H1 (cell line): Measurements from ENCODE around the gene SCN2A. TPM values are rescaled to one million over a fixed set of nuclear protein-coding genes. Genes with fewer than 3 reads are reported as not detected.

Experiments used
- CTCF ChIA-PET: fragments of 300-600 bp; sonication (Branson Sonifier 250); formaldehyde crosslinking; loops from one replicate; lab custom pipeline; 2021; ENCODE audit not compliant: partially characterized antibody; lab: Charles Lee
- POLR2A ChIA-PET: fragments of 300-600 bp; sonication (Branson Sonifier 250); formaldehyde crosslinking; loops from one replicate; lab custom pipeline; 2021; ENCODE audit warnings: inconsistent platforms; ENCODE audit not compliant: partially characterized antibody; lab: Charles Lee
- DNase-seq, 2 experiments: peaks; one replicate each; pipeline versions ENCODE4 v3.0.0 to v3.0.0-alpha.2; 2010 to 2022; ENCODE audit warnings: low spot score in 2 of 2, low read depth in 1 of 2, mixed read lengths in 1 of 2
- FAIRE-seq: peaks from 2 replicates; lab custom pipeline; 2011; peaks lifted over from hg19 to GRCh38; lab: Jason Lieb, UNC
- H2AFZ ChIP-seq: 2 replicates; pipeline ENCODE4 v1.8.1; 2012; ENCODE audit warnings: low read length, inconsistent platforms
- H2AK5ac ChIP-seq: 2 replicates; pipeline ENCODE4 v1.6.1; 2013; ENCODE audit warnings: low read depth, low read length
- H2BK120ac ChIP-seq: replicated peaks from 2 replicates; pipeline ENCODE3; 2013; ENCODE audit warnings: low read depth, low read length, inconsistent platforms
- H2BK12ac ChIP-seq: 2 replicates; pipeline ENCODE4 v1.6.1; 2013; ENCODE audit warnings: low read depth, low read length
- H2BK15ac ChIP-seq: 2 replicates; pipeline ENCODE4 v1.6.1; 2013; ENCODE audit warnings: low read length
- H2BK20ac ChIP-seq: 2 replicates; pipeline ENCODE4 v1.6.1; 2013; ENCODE audit warnings: low read length
- H2BK5ac ChIP-seq: 2 replicates; pipeline ENCODE4 v1.6.1; 2013; ENCODE audit warnings: low read depth, low read length
- H3K14ac ChIP-seq: 2 replicates; pipeline ENCODE4 v1.6.1; 2013; ENCODE audit warnings: inconsistent platforms; ENCODE audit not compliant: insufficient read length
- H3K18ac ChIP-seq: 2 replicates; pipeline ENCODE4 v1.6.1; 2013; ENCODE audit warnings: low read length; ENCODE audit errors: extremely low read depth
- H3K23ac ChIP-seq: 2 replicates; pipeline ENCODE4 v1.6.1; 2013; ENCODE audit warnings: inconsistent platforms; ENCODE audit not compliant: insufficient read length
- H3K23me2 ChIP-seq: 2 replicates; pipeline ENCODE4 v1.6.1; 2013; ENCODE audit warnings: low read depth, low read length
- H3K27ac ChIP-seq: 2 replicates; pipeline ENCODE4 v1.6.1; 2011; ENCODE audit warnings: low read depth, low read length, inconsistent platforms
- H3K27me3 ChIP-seq, 4 experiments: replicated peaks in 1 of 4; 1 replicate in 1 of 4; 2 replicates in 3 of 4; pipeline versions ENCODE4 v1.6.1 to v1.8.1; 2011 to 2013; ENCODE audit warnings: low read length in 3 of 4, mild to moderate bottlenecking in 3 of 4, inconsistent platforms in 2 of 4, mixed read lengths in 2 of 4, moderate library complexity in 1 of 4; ENCODE audit not compliant: control insufficient read depth in 3 of 4, insufficient read depth in 3 of 4; ENCODE audit errors: extremely low read depth in 1 of 4
- H3K36me3 ChIP-seq, 4 experiments: 2 replicates each; pipeline versions ENCODE4 v1.6.1 to v1.8.1; 2011 to 2013; ENCODE audit warnings: mild to moderate bottlenecking in 4 of 4, low read length in 3 of 4, moderate library complexity in 2 of 4, control low read depth in 1 of 4, inconsistent platforms in 1 of 4; ENCODE audit not compliant: insufficient read depth in 4 of 4, control insufficient read depth in 2 of 4
- H3K4ac ChIP-seq: replicated peaks from 2 replicates; pipeline ENCODE3; 2013; ENCODE audit warnings: low read length, low read depth, mixed read lengths, inconsistent platforms; ENCODE audit not compliant: insufficient read length
- H3K4me1 ChIP-seq, 4 experiments: replicated peaks in 1 of 4; 1 replicate in 1 of 4; 2 replicates in 3 of 4; pipeline versions ENCODE4 v1.6.1 to v1.8.1; 2011 to 2013; ENCODE audit warnings: low read length in 3 of 4, inconsistent platforms in 2 of 4, mixed read lengths in 1 of 4; ENCODE audit not compliant: insufficient read depth in 4 of 4, control insufficient read depth in 3 of 4
- H3K4me2 ChIP-seq, 2 experiments: 2 replicates each; pipeline versions ENCODE4 v1.6.1 to v1.8.1; 2011 to 2013; ENCODE audit warnings: low read depth in 2 of 2, low read length in 2 of 2, control low read depth in 1 of 2, inconsistent platforms in 1 of 2, mild to moderate bottlenecking in 1 of 2; ENCODE audit not compliant: insufficient read depth in 1 of 2
- H3K4me3 ChIP-seq, 4 experiments: fragments of 200-600, 300-600 bp in 1 of 4; sonication (generic), shearing (Covaris generic), sonication (Bioruptor Twin) in 1 of 4; 2 replicates each; pipeline versions ENCODE4 v1.5.1 to v1.8.1; 2011 to 2016; ENCODE audit warnings: low read length in 4 of 4, low read depth in 3 of 4, control low read depth in 2 of 4, inconsistent platforms in 2 of 4, mild to moderate bottlenecking in 2 of 4, mixed read lengths in 1 of 4, moderate library complexity in 1 of 4; ENCODE audit not compliant: insufficient read depth in 2 of 4; ENCODE audit errors: extremely low read depth in 1 of 4
- H3K56ac ChIP-seq: replicated peaks from 2 replicates; pipeline ENCODE3; 2013; ENCODE audit warnings: low read depth, mild to moderate bottlenecking, mixed read lengths, low read length, inconsistent platforms; ENCODE audit not compliant: insufficient read length
- H3K79me1 ChIP-seq: 2 replicates; pipeline ENCODE4 v1.6.1; 2013; ENCODE audit warnings: low read depth, low read length, control low read depth
- H3K79me2 ChIP-seq, 2 experiments: 2 replicates each; pipeline versions ENCODE4 v1.6.1 to v1.8.1; 2012 to 2013; ENCODE audit warnings: low read length in 2 of 2, mild to moderate bottlenecking in 2 of 2, inconsistent platforms in 1 of 2; ENCODE audit not compliant: insufficient read depth in 2 of 2, control insufficient read depth in 1 of 2
- H3K9ac ChIP-seq, 4 experiments: replicated peaks in 1 of 4; 1 replicate in 1 of 4; 2 replicates in 3 of 4; pipeline versions ENCODE4 v1.6.1 to v1.8.1; 2011 to 2013; ENCODE audit warnings: low read depth in 3 of 4, low read length in 3 of 4, control low read depth in 2 of 4, mild to moderate bottlenecking in 2 of 4, moderate library complexity in 2 of 4, inconsistent platforms in 1 of 4; ENCODE audit errors: extremely low read depth in 1 of 4
- H3K9me3 ChIP-seq, 2 experiments: 2 replicates each; pipeline versions ENCODE4 v1.6.1 to v1.8.1; 2012 to 2013; ENCODE audit warnings: mild to moderate bottlenecking in 2 of 2, moderate library complexity in 2 of 2, control low read depth in 1 of 2, inconsistent platforms in 1 of 2, low read depth in 1 of 2, low read length in 1 of 2, mixed read lengths in 1 of 2; ENCODE audit not compliant: insufficient read depth in 2 of 2
- H4K20me1 ChIP-seq, 2 experiments: replicated peaks in 1 of 2; 2 replicates each; pipeline versions ENCODE3 to v1.8.1; 2011 to 2013; ENCODE audit warnings: inconsistent platforms in 2 of 2, low read length in 2 of 2, mild to moderate bottlenecking in 1 of 2; ENCODE audit not compliant: insufficient read depth in 2 of 2, control insufficient read depth in 1 of 2
- H4K5ac ChIP-seq: 2 replicates; pipeline ENCODE4 v1.6.1; 2013; ENCODE audit warnings: low read length, low read depth, mixed read lengths, inconsistent platforms; ENCODE audit not compliant: insufficient read length
- H4K8ac ChIP-seq: 2 replicates; pipeline ENCODE4 v1.8.0; 2013; ENCODE audit warnings: mild to moderate bottlenecking, moderate library complexity, low read length, inconsistent platforms; ENCODE audit not compliant: insufficient read depth; ENCODE audit errors: extremely low read depth
- H4K91ac ChIP-seq: replicated peaks from 2 replicates; pipeline ENCODE3; 2013; ENCODE audit warnings: low read length, mixed read lengths, inconsistent platforms; ENCODE audit not compliant: insufficient read length
- CEBPB ChIP-seq: IDR thresholded peaks from 2 replicates; pipeline ENCODE4 v1.6.1; 2012; ENCODE audit warnings: low read depth, low read length
- EP300 ChIP-seq, 2 experiments: IDR thresholded peaks; 1 replicate in 1 of 2; 2 replicates in 1 of 2; pipeline ENCODE4 v1.6.1; 2011 to 2012; ENCODE audit warnings: low read depth in 2 of 2, low read length in 2 of 2, mild to moderate bottlenecking in 2 of 2, borderline replicate concordance in 1 of 2, inconsistent platforms in 1 of 2, moderate library complexity in 1 of 2
- FOSL1 ChIP-seq: IDR thresholded peaks from 2 replicates; pipeline ENCODE4 v1.6.1; 2011; ENCODE audit warnings: mild to moderate bottlenecking, low read depth, low read length, moderate library complexity; ENCODE audit not compliant: insufficient read depth
- KDM1A ChIP-seq: fragments of 200-600, 300-600 bp; sonication (generic); IDR thresholded peaks from 2 replicates; pipeline ENCODE4 v1.7.1; 2016; ENCODE audit warnings: mild to moderate bottlenecking, low read length, borderline replicate concordance
- MAFK ChIP-seq: IDR thresholded peaks from 2 replicates; pipeline ENCODE4 v1.6.1; 2012; ENCODE audit warnings: low read depth, mild to moderate bottlenecking, improper control_type of control experiment, low read length
- NANOG ChIP-seq: IDR thresholded peaks from 2 replicates; pipeline ENCODE4 v1.6.1; 2011; ENCODE audit warnings: low read length, low read depth, mild to moderate bottlenecking, inconsistent platforms; ENCODE audit not compliant: insufficient read depth, poor library complexity, severe bottlenecking
- POLR2A ChIP-seq, 2 experiments: IDR thresholded peaks; 1 replicate in 1 of 2; 2 replicates in 1 of 2; pipeline ENCODE4 v1.6.1; 2011; ENCODE audit warnings: low read depth in 2 of 2, low read length in 2 of 2, mild to moderate bottlenecking in 2 of 2; ENCODE audit errors: control extremely low read depth in 1 of 2
- RBBP5 ChIP-seq: IDR thresholded peaks from 2 replicates; pipeline ENCODE4 v1.7.1; 2012; ENCODE audit warnings: low read depth, mild to moderate bottlenecking, inconsistent platforms, low read length, moderate library complexity, borderline replicate concordance
- RNF2 ChIP-seq: fragments of 200-900, 300-1000 bp; sonication (generic); IDR thresholded peaks from 2 replicates; pipeline ENCODE4 v1.7.1; 2016; ENCODE audit warnings: borderline replicate concordance, low read depth, mild to moderate bottlenecking, antibody characterized with exemption, low read length; ENCODE audit not compliant: poor library complexity, severe bottlenecking; ENCODE audit errors: missing control alignments
- SIRT6 ChIP-seq: IDR thresholded peaks from one replicate; pipeline ENCODE4 v1.7.1; 2012; ENCODE audit warnings: low read length, inconsistent platforms
- SP2 ChIP-seq: IDR thresholded peaks from 2 replicates; pipeline ENCODE4 v1.6.1; 2012; ENCODE audit warnings: mild to moderate bottlenecking, low read length, inconsistent platforms
- TAF1 ChIP-seq: IDR thresholded peaks from 2 replicates; pipeline ENCODE4 v1.6.1; 2011; ENCODE audit warnings: mild to moderate bottlenecking, low read depth, low read length
- WGBS, 2 experiments: shearing (Covaris generic) in 1 of 2; methylation state at CpG; one replicate each; pipeline versions ENCODE4 v1.1.6 to v1.1.7; 2013 to 2015; ENCODE audit warnings: low lambda C conversion rate in 2 of 2, mixed read lengths in 2 of 2, inconsistent platforms in 1 of 2, low coverage in 1 of 2, missing lambda C conversion rate in 1 of 2; ENCODE audit not compliant: insufficient replicate concordance in 2 of 2, insufficient coverage in 1 of 2, insufficient read length in 1 of 2; ENCODE audit errors: extremely low coverage in 1 of 2, missing lambda C conversion rate in 1 of 2; 5-methylcytosine and 5-hydroxymethylcytosine counted together
- polyA plus RNA-seq, 7 experiments: library from polyadenylated mRNA; depleted of rRNA in 3 of 7; stranded (reverse) in 5 of 7; unstranded in 2 of 7; fragments of >200 nt in 5 of 7; fragments of 200-250 nt in 2 of 7; gene quantifications; 1 replicate in 5 of 7; 2 replicates in 1 of 7; 4 replicates in 1 of 7; pipeline versions ENCODE4 v1.2.1 to v1.2.3, GENCODE V29; 2011 to 2013; ENCODE audit warnings: missing spikeins in 2 of 7, mixed read lengths in 2 of 7
- total RNA-seq: library from RNA; stranded (reverse); fragmentation: NEBNext Ultra II Directional; extraction: Animal tissue kit (Norgen Biotek cat#: 25700); gene quantifications from 2 replicates; pipeline ENCODE4 v1.2.1, GENCODE V29; 2021
- TF ChIP-seq, protein P1 (sequence below): IDR thresholded peaks from 2 replicates; pipeline ENCODE4 v1.6.1; 2012; ENCODE audit warnings: inconsistent platforms

SCN2A gene
- total and polyA plus RNA-seq, 2 of the 8 experiments (the other 6 are each of a cell fraction or from before 2014, with no cell fraction given) = 0.18 to 1.1 TPM

DNA sequence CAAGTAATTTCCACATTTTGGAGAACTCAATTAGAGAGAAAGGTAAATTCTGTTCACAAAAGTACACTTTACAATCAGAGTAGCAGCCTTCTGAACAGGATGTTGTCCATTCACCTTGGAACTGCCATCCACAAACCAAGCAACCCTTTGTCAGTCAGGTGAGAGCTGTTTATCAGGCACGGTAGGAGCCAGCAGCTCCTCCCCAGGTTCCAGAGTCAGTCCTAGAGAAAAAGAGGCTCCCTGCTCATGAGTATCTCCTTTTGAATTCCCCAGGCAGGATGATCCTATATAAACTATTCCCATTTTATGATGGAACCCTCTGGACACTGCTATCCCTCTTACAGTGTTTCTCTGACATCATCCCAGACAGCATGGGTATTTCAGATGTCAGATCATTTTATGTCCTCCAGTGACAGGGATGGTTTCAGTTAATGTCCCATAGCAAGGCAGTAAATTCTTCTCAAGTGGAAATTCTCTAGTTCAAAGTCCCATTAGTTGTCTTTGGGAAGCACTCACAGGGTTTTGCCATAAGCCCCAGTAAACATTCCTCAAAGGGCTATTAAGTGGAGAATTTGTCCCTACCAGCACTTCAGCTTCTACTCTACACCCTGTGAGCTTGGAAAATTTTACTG is 195.8 kb downstream of the SCN2A start:
- H4K91ac ChIP-seq = no peak overlapping the region
- no peaks in the 10 kb centered on the region for H3K23me2 ChIP-seq
- H3K56ac ChIP-seq = no peak overlapping the region
- H2AFZ ChIP-seq = no peak overlapping the region
- no peaks in the 10 kb centered on the region for H3K36me3 ChIP-seq
- no peak overlapping the region for H2BK12ac ChIP-seq
- H3K18ac ChIP-seq = no peak overlapping the region
- no peak overlapping the region for H2BK20ac ChIP-seq
- H3K27ac ChIP-seq = no peak overlapping the region
- H4K20me1 ChIP-seq = no peaks in the 10 kb centered on the region
- H3K27me3 ChIP-seq = no peaks in the 10 kb centered on the region
- DNase-seq (no peak), FAIRE-seq (no peak)
- H3K79me2 ChIP-seq = no peaks in the 10 kb centered on the region
- H3K4me1 ChIP-seq = peaks cover 0 to 11% (median 1%) of the 10 kb centered on the region in 4 experiments; a peak in 2 of 7 replicates
- H4K5ac ChIP-seq = no peak overlapping the region
- 67% methylated on average over 1 of the region's 1 CpG; no CpG with 5 or more reads in 1 of the 2 experiments for WGBS, 2 experiments
- H2BK120ac ChIP-seq = no peak overlapping the region
- POLR2A ChIA-PET = no interaction called here
- H3K4me3 ChIP-seq = no peak overlapping the region
- no peak overlapping the region for H3K9ac ChIP-seq
- no peaks in the 10 kb centered on the region for H3K79me1 ChIP-seq
- H3K23ac ChIP-seq = no peak overlapping the region
- CTCF ChIA-PET = interaction anchor here (1.2 to 2.5 kb wide), 5 partner anchors 10 to 118 kb away, joined by 4 to 9 read pairs (median 5); no protein-coding TSS in a partner anchor
- no peak overlapping the region for H3K14ac ChIP-seq
- H3K9me3 ChIP-seq = no peaks in the 10 kb centered on the region
- no peak overlapping the region for H2BK15ac ChIP-seq
- no peak overlapping the region for H2AK5ac ChIP-seq
- H2BK5ac ChIP-seq = no peak overlapping the region
- H3K4ac ChIP-seq = no peak overlapping the region
- H3K4me2 ChIP-seq = no peak overlapping the region
- H4K8ac ChIP-seq = no peak overlapping the region
- TF ChIP-seq FOSL1 (no peak), CEBPB (no peak), POLR2A (IDR thresholded peaks at IDR 0.05; ENCODE audit: control extremely low read depth in 1 of 2, low read depth in 2 of 2, low read length in 2 of 2) (no peak), NANOG (no peak), KDM1A (no peak), TAF1 (no peak), RBBP5 (no peak), SIRT6 (no peak), SP2 (no peak), RNF2 (no peak), EP300 (IDR thresholded peaks at IDR 0.05; ENCODE audit: borderline replicate concordance in 1 of 2, low read depth in 2 of 2, low read length in 2 of 2) (no peak), MAFK (no peak)
- TF ChIP-seq, protein P1, sequence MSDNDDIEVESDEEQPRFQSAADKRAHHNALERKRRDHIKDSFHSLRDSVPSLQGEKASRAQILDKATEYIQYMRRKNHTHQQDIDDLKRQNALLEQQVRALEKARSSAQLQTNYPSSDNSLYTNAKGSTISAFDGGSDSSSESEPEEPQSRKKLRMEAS = no peak
